GM12864 (cell line): ENCODE data around the gene AMD1.

Experiments
- DNase-seq: peaks from one replicate; pipeline ENCODE4 v3.0.0-alpha.2; 2011; ENCODE audit warnings: low read depth
- H3K4me3 ChIP-seq: 2 replicates; pipeline ENCODE4 v1.5.1; 2011; ENCODE audit warnings: mild to moderate bottlenecking, low read depth, low read length, control low read depth
- TF ChIP-seq, protein P1 (sequence below): IDR thresholded peaks from 2 replicates; pipeline ENCODE4 v1.5.1; 2011; ENCODE audit warnings: low read depth, mild to moderate bottlenecking, moderate library complexity, low read length, control low read depth, inconsistent platforms; ENCODE audit errors: missing control alignments

The AMD1 gene

GRCh38 chr6:110849781-110850180, 24.8 kb upstream of the AMD1 start:
- H3K4me3 ChIP-seq, result no peak overlapping the region
- DNase-seq, result no peak
- TF ChIP-seq, protein P1, sequence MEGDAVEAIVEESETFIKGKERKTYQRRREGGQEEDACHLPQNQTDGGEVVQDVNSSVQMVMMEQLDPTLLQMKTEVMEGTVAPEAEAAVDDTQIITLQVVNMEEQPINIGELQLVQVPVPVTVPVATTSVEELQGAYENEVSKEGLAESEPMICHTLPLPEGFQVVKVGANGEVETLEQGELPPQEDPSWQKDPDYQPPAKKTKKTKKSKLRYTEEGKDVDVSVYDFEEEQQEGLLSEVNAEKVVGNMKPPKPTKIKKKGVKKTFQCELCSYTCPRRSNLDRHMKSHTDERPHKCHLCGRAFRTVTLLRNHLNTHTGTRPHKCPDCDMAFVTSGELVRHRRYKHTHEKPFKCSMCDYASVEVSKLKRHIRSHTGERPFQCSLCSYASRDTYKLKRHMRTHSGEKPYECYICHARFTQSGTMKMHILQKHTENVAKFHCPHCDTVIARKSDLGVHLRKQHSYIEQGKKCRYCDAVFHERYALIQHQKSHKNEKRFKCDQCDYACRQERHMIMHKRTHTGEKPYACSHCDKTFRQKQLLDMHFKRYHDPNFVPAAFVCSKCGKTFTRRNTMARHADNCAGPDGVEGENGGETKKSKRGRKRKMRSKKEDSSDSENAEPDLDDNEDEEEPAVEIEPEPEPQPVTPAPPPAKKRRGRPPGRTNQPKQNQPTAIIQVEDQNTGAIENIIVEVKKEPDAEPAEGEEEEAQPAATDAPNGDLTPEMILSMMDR, result no peak

- TF ChIP-seq, protein P1, result no peak
- no peak for DNase-seq
- H3K4me3 ChIP-seq, result no peak overlapping the region
These were observed 21.8 kb upstream of the AMD1 start for GRCh38 chr6:110852773-110853172.

DNA sequence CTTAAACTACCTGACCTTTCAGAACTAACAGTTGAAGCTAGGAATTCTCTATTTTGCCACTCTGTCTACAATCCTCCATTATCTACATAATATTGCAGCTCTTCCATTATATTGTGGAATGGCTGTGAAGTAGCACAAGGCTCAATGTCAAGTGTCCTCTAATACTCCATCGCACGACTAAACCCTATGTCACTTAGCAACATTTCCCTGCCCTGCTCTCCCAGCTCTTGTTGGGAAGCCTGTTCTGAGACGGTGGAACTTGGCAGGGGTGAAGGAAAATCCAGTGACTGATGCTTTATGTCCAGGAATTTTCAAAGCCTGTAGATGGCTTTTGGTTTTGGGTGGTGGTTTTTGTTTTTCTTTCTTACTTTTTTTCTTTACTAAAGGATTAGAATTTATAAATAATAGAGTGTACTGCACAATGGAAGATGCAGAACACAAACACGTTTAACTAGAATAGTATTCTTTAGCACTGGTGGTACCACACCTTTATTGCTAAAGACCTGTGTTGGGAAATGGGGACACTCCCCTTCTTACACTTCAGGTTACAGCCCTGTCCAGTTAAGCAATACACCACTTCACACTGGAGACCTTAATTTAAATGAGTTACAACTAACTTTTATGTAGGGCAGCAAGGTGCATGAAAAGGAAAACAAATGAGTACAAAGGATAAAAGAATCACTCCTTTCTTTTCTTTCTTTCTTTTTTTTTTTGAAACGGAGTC, 20.7 kb upstream of the AMD1 start:
- TF ChIP-seq, protein P1, result no peak
- DNase-seq, result no peak
- H3K4me3 ChIP-seq, result no peak overlapping the region

GRCh38 chr6:110856296-110856695, 18.3 kb upstream of the AMD1 start:
- DNase-seq, result no peak
- TF ChIP-seq, protein P1, result no peak

GRCh38 chr6:110858016-110858415, 16.6 kb upstream of the AMD1 start:
- TF ChIP-seq, protein P1, result no peak
- no peak overlapping the region for H3K4me3 ChIP-seq
- DNase-seq, result no peak

More at GRCh38 chr6:110856296-110856695, 18.3 kb upstream of the AMD1 start:
- H3K4me3 ChIP-seq, result no peak overlapping the region

- DNase-seq, result no peak
- TF ChIP-seq, protein P1, result no peak
- H3K4me3 ChIP-seq, result no peak overlapping the region
These were observed 15.9 kb upstream of the AMD1 start for GRCh38 chr6:110858562-110859214.

- no peak overlapping the region for H3K4me3 ChIP-seq
- DNase-seq, result no peak
- TF ChIP-seq, protein P1, result no peak
These were observed 15.2 kb upstream of the AMD1 start for GRCh38 chr6:110859335-110859792.
